Common myeloid progenitor, CD34-positive (primary cell): ENCODE data around the gene GZF1.

Experiments used
- CTCF ChIA-PET: fragments of 350-600 bp; sonication (Branson Sonifier 250); formaldehyde crosslinking; loops from one replicate; lab custom pipeline; 2021; ENCODE audit warnings: antibody characterized with exemption; lab: Charles Lee
- POLR2A ChIA-PET: fragments of 350-600 bp; sonication (Branson Sonifier 250); formaldehyde crosslinking; loops from one replicate; lab custom pipeline; 2021; ENCODE audit warnings: antibody characterized with exemption; lab: Charles Lee
- DNase-seq, 3 donors: peaks; one replicate each; pipeline versions ENCODE4 v3.0.0 to v3.0.0-alpha.2; 2013
- H3K27ac ChIP-seq, 2 experiments: 1 replicate in 1 of 2; 2 replicates in 1 of 2; pipeline ENCODE4 v1.7.0; 2013; ENCODE audit warnings: inconsistent platforms in 2 of 2, low read length in 2 of 2, mild to moderate bottlenecking in 2 of 2, low read depth in 1 of 2, moderate library complexity in 1 of 2; ENCODE audit not compliant: severe bottlenecking in 2 of 2, insufficient read depth in 1 of 2, poor library complexity in 1 of 2
- H3K27me3 ChIP-seq, 5 experiments: replicated peaks in 2 of 5; 1 replicate in 3 of 5; 2 replicates in 2 of 5; pipeline versions ENCODE4 v1.6.1 to v1.7.0; 2013; ENCODE audit warnings: low read length in 4 of 5, mild to moderate bottlenecking in 2 of 5, moderate library complexity in 2 of 5, inconsistent platforms in 1 of 5; ENCODE audit not compliant: insufficient read depth in 5 of 5, control insufficient read depth in 4 of 5
- H3K36me3 ChIP-seq, 4 experiments: 1 replicate in 2 of 4; 2 replicates in 2 of 4; pipeline versions ENCODE4 v1.6.1 to v1.7.0; 2013; ENCODE audit warnings: low read length in 3 of 4, control low read depth in 1 of 4, mild to moderate bottlenecking in 1 of 4; ENCODE audit not compliant: control insufficient read depth in 4 of 4, insufficient read depth in 4 of 4
- H3K4me1 ChIP-seq, 4 experiments: 1 replicate in 3 of 4; 2 replicates in 1 of 4; pipeline versions ENCODE4 v1.6.1 to v1.7.1; 2013; ENCODE audit warnings: low read length in 3 of 4, mild to moderate bottlenecking in 3 of 4, control low read depth in 1 of 4, inconsistent platforms in 1 of 4, moderate library complexity in 1 of 4; ENCODE audit not compliant: control insufficient read depth in 4 of 4, insufficient read depth in 4 of 4; ENCODE audit errors: control extremely low read depth in 1 of 4
- H3K4me3 ChIP-seq, 7 experiments: 1 replicate in 4 of 7; 2 replicates in 3 of 7; pipeline versions ENCODE4 v1.5.1 to v1.7.0; 2013; ENCODE audit warnings: mild to moderate bottlenecking in 7 of 7, low read length in 6 of 7, moderate library complexity in 6 of 7, inconsistent platforms in 2 of 7, low read depth in 2 of 7, control low read depth in 1 of 7; ENCODE audit not compliant: insufficient read depth in 4 of 7, control insufficient read depth in 1 of 7; ENCODE audit errors: extremely low read depth in 1 of 7
- H3K9me3 ChIP-seq, 5 experiments: 1 replicate in 4 of 5; 2 replicates in 1 of 5; pipeline versions ENCODE4 v1.6.1 to v1.7.1; 2013; ENCODE audit warnings: low read length in 4 of 5, mild to moderate bottlenecking in 2 of 5, inconsistent platforms in 1 of 5, low read depth in 1 of 5, moderate library complexity in 1 of 5; ENCODE audit not compliant: control insufficient read depth in 4 of 5, insufficient read depth in 2 of 5; ENCODE audit errors: control extremely low read depth in 1 of 5
- WGBS: methylation state at CpG from one replicate; pipeline ENCODE4 v1.1.5; 2013; ENCODE audit not compliant: insufficient coverage; 5-methylcytosine and 5-hydroxymethylcytosine counted together

The GZF1 gene

GRCh38 chr20:23320317-23320716 is 41.7 kb upstream of the GZF1 start:
- POLR2A ChIA-PET, result no interaction called here
- H3K36me3 ChIP-seq, result no peaks in the 10 kb centered on the region
- no peaks in the 10 kb centered on the region for H3K27me3 ChIP-seq
- no peak overlapping the region for H3K4me3 ChIP-seq
- peaks cover 0 to 5% (median 2%) of the 10 kb centered on the region in 4 experiments for H3K4me1 ChIP-seq
- peak in 2 of 3 donors; percentile 4 to 6 for DNase-seq
- CTCF ChIA-PET, result interaction anchor here (0.5 kb wide), 1 partner anchor 623 kb away, joined by 3 read pairs; no protein-coding TSS in a partner anchor
- no peak overlapping the region for H3K27ac ChIP-seq
- 94% methylated on average over 8 of the region's 8 CpGs for WGBS
- peaks cover 0 to 13% (median 0%) of the 10 kb centered on the region in 5 experiments for H3K9me3 ChIP-seq

- CTCF ChIA-PET, result interaction anchor here (0.6 to 1.9 kb wide), 3 partner anchors 12 to 633 kb away, joined by 4 to 6 read pairs (median 5); no protein-coding TSS in a partner anchor
- H3K4me1 ChIP-seq, result no peaks in the 10 kb centered on the region
- 100% methylated on average over 1 of the region's 3 CpGs for WGBS
- no peak for DNase-seq
- POLR2A ChIA-PET, result no interaction called here
- H3K27ac ChIP-seq, result no peak overlapping the region
- no peaks in the 10 kb centered on the region for H3K27me3 ChIP-seq
- no peaks in the 10 kb centered on the region for H3K36me3 ChIP-seq
- no peak overlapping the region for H3K4me3 ChIP-seq
- peaks cover 0 to 16% (median 0%) of the 10 kb centered on the region in 5 experiments for H3K9me3 ChIP-seq
Measured at GRCh38 chr20:23325107-23325506, 36.9 kb upstream of the GZF1 start.

- 98% methylated on average over 8 of the region's 8 CpGs for WGBS
- POLR2A ChIA-PET, result no interaction called here
- no peak overlapping the region for H3K27ac ChIP-seq
- H3K27me3 ChIP-seq, result no peaks in the 10 kb centered on the region
- CTCF ChIA-PET, result no interaction called here
- no peak overlapping the region for H3K4me3 ChIP-seq
- DNase-seq, result no peak
- H3K36me3 ChIP-seq, result no peaks in the 10 kb centered on the region
- peaks cover 0 to 6% (median 0%) of the 10 kb centered on the region in 5 experiments for H3K9me3 ChIP-seq
- no peaks in the 10 kb centered on the region for H3K4me1 ChIP-seq
Measured at GRCh38 chr20:23326774-23327173, 35.2 kb upstream of the GZF1 start.

- DNase-seq, result no peak
- Histone ChIP-seq H3K36me3 (no peaks in the 10 kb centered on the region), H3K4me3 (no peak overlapping the region), H3K9me3 (peaks cover 0 to 6% (median 0%) of the 10 kb centered on the region in 5 experiments), H3K27me3 (no peaks in the 10 kb centered on the region), H3K27ac (no peak overlapping the region), H3K4me1 (no peaks in the 10 kb centered on the region)
- ChIA-PET CTCF (interaction anchor here (5.7 kb wide), 1 partner anchor 12 kb away, joined by 17 read pairs; no protein-coding TSS in a partner anchor), POLR2A (no interaction called here)
- 99% methylated on average over 15 of the region's 15 CpGs for WGBS
Measured at GRCh38 chr20:23327617-23328333, 34.2 kb upstream of the GZF1 start.

GRCh38 chr20:23331450-23332350 is 30.3 kb upstream of the GZF1 start:
- Histone ChIP-seq H3K4me3 (no peak overlapping the region), H3K4me1 (peaks cover 0 to 3% (median 0%) of the 10 kb centered on the region in 4 experiments), H3K36me3 (no peaks in the 10 kb centered on the region), H3K27ac (no peak overlapping the region), H3K9me3 (peaks cover 0 to 6% (median 0%) of the 10 kb centered on the region in 5 experiments), H3K27me3 (no peaks in the 10 kb centered on the region)
- ChIA-PET POLR2A (no interaction called here), CTCF (interaction anchor here (0.8 to 5.7 kb wide), 4 partner anchors 9 to 641 kb away, joined by 3 to 17 read pairs (median 4); no protein-coding TSS in a partner anchor)
- WGBS, result 79% methylated on average over 6 of the region's 8 CpGs
- DNase-seq, result no peak

- no peak for DNase-seq
- ChIA-PET POLR2A (no interaction called here), CTCF (interaction anchor here (0.8 to 5.7 kb wide), 4 partner anchors 8 to 642 kb away, joined by 3 to 17 read pairs (median 4); no protein-coding TSS in a partner anchor)
- no peaks in the 10 kb centered on the region for H3K27me3 ChIP-seq
- no peaks in the 10 kb centered on the region for H3K36me3 ChIP-seq
- H3K4me1 ChIP-seq, result peaks cover 0 to 3% (median 0%) of the 10 kb centered on the region in 4 experiments
- WGBS, result no CpG with 5 or more reads among the region's 2 CpGs
- no peak overlapping the region for H3K4me3 ChIP-seq
- no peak overlapping the region for H3K27ac ChIP-seq
- H3K9me3 ChIP-seq, result peaks cover 0 to 6% (median 0%) of the 10 kb centered on the region in 5 experiments
Measured at GRCh38 chr20:23332467-23332866, 29.5 kb upstream of the GZF1 start.
